HG03439 (cell line): Measurements from ENCODE around the gene MAGI1.
"Not testable (repeated sequence)": the region's sequence is repeated elsewhere in the genome, so short reads cannot be mapped to it uniquely, and the experiment has no call there.

Source experiments
- ATAC-seq: cut with Tn5 transposase; IDR thresholded peaks from one replicate; pipeline ENCODE4 v1.9.1; 2021; ENCODE audit warnings: mild to moderate bottlenecking, moderate library complexity; ENCODE audit not compliant: unreplicated experiment

Gene MAGI1

GRCh38 chr3:66038726-66039589, at the start of gene MAGI1:
Gene MAGI1, minus strand, starts transcription at chr3:66038918. Its CDS starts 610 bp downstream, at chr3:66038308.
- peak; percentile 85 for ATAC-seq

DNA sequence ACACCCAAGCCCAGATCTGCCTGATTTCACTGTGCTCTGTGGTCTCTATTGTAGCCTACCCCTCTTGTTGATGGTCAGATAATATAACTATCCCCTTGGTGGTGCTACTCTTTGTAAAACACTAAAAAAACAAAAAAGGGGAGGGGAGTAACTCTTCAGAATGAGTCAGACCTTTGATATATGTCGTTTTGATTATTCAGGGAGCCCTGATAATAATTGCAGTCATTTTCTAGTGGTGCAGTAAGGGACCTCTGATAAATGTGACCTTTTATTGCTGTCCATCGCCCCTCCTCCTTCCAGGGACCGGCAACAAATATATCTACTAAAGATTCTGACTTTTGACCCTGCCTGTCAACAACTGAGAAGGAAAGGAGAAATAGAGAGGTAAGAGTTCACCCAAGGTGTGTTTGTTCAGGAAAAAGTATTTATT, 45.1 kb upstream of the MAGI1 start:
- no peak for ATAC-seq

DNA sequence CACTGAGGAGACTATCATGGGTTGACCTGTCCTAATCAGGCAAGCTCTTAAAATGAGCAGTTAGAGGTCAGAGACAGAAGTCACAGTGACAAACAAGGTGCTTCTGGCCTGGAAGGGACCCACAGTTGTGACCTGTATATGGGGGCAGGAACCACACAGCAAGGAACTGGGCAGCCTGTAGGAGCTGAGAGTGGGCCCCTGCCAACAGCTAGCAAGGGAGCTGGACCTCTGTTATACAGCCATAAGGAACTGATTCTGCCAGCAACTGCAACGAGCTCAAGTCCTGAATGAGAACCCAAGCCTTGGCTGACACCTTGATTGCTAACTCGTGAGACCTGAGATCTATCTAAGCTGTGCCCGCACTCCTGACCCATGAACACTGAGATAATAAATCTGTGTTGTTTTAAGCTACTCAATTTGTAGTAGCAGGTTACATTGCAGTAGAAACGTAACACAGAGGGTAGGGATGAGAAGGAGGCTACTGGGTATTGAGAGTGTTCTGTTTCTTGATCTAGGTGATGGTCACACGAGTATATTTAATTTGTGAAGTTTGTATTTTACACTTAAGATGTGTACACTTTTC, 44.5 kb upstream of the MAGI1 start:
- ATAC-seq: no peak

GRCh38 chr3:66082679-66083078, 44.0 kb upstream of the MAGI1 start:
- ATAC-seq: no peak

DNA sequence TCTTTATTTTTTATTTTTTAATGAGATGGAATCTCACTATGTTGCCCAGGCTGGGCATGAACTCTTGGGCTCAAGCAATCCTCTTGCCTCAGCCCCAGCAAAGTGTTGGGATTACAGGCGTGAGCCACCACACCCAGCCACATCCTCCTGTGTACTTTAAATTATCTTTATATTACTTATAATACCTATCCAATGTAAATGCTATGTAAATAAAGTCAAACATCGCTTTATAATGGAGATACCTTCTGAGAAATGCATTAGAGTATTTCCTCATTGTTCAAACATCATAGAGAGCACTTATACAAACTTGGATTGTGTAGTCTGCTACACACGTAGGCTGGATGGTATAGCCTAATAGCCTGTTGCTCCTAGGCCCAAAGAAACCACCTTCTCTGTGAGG, 41.4 kb upstream of the MAGI1 start:
- no peak for ATAC-seq

DNA sequence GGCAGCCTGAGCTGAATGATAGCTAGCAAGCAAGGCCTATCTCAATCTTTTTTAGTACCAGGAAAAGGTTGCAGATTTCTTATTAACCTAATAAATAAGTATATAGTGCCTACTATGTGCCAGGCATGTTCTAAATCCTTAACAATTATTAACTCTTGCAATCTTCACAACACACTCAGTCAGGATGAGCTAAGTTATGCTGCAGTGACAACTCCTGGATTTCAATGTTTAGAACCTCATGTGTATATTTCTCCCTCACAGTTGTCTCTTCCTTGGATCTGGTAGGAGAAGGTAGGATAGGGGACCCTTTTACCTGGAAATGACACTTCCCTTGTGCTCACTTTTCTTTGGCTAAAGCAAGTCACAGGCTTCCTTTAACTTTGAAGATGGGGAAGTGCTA, 39.3 kb upstream of the MAGI1 start:
- no peak for ATAC-seq

- no peak for ATAC-seq
These were observed 38.2 kb upstream of the MAGI1 start for GRCh38 chr3:66076861-66077470.

GRCh38 chr3:66075281-66075680, 36.6 kb upstream of the MAGI1 start:
- ATAC-seq: no peak

DNA sequence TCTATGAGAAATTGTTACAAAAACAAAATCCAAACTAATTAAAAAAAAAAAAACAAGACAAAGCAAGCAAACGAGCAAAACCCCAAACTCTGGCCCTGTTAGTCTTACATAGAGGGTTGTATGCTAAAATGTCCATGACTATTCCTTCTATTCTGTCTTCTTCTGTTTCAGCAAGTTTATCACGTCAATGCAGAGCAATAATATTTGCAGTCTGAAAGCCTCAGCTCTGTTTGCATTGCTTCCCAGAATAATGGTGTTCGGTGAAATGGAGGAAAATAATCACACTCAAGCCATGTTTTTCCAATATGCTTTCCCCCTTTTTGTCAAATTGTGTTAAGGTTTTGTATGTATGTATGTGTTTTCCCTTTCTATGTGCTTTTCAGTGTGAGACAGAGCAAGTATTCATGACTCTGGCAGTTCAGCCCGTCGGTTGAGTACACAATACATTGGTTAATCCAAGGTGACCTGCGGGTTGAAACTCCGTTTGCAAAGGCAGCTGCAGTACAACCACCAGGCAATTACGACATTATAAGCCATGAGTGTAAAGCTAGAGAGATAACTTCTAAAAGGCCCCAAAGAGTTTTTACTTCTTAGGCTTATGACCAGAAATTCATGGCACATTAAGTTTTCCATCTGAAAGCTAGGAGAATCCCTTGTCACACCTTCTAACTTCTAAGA, 34.9 kb upstream of the MAGI1 start:
- no peak for ATAC-seq

GRCh38 chr3:66068255-66068654, 29.5 kb upstream of the MAGI1 start:
- no peak for ATAC-seq

DNA sequence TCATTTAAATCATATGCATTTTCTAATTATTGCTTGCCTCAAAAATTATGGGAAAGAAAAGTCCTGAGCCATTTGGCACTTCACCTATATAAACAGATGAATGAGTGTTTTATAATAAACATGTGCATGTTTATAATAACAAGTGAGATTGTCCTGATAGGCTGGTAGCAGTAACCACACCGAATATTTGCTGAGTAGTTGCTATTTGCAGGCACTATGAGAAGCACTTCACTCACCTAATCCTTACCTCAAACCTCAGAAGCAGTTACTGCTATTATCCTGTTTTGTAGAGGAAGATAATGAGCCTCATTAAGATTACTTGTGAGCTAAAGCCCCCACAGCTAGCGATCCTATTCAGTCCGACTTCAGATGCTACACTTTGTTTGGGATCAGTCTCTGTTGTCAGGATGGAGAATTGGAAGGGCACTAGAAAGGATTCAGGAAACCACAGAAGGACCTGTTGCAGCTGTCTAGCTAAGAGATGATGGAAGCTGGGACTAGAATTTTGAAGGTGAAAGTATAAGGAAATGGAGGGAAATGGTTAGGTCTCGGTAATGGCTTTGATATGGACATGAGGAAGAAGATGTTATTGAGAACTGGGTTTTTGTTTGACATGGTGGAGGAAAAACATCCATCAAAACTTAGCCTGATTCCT, 28.4 kb upstream of the MAGI1 start:
- ATAC-seq: no peak

DNA sequence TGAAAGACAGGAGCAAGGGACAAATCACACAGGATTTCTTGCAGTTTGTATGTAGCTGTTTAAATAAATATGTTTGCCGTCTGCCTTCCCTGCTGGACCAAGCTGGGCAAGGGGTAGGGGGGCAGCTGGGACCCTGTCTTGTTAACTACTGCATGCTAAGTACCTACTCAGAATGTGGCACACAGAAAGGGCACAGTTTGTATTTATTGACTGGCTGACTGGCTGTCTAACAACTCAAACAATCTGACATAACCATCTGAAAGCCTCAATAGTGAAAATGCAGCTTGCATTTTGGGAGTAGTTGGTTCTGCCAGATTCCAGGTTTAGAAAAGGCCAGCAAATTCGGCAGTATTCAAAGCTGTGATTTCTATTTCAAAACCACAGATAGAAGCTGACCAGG, 16.6 kb upstream of the MAGI1 start:
- ATAC-seq: no peak

DNA sequence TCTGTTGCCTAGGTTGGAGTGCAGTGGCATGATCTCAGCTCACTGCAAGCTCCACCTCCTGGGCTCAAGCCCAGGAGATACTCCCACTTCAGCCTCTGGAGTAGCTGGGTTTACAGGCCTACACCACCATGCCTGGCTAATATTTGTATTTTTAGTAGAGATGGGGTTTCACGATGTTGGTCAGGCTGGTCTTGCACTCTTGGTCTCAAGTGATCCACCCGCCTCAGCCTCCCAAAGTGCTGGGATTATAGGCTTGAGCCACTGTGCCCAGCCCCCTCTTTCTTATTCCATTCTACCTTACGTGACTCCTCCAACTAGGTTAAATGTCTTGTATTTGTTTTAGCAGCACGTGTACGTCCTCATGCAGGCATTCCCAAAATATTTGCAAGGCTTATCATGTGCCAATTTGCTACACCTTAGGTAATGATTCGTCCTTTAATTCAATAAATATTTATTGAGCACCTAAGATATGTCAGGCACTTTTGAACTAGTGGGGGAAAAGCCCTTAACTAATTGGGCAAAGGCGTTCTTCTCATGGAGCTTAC, 14.9 kb upstream of the MAGI1 start:
- no peak for ATAC-seq

DNA sequence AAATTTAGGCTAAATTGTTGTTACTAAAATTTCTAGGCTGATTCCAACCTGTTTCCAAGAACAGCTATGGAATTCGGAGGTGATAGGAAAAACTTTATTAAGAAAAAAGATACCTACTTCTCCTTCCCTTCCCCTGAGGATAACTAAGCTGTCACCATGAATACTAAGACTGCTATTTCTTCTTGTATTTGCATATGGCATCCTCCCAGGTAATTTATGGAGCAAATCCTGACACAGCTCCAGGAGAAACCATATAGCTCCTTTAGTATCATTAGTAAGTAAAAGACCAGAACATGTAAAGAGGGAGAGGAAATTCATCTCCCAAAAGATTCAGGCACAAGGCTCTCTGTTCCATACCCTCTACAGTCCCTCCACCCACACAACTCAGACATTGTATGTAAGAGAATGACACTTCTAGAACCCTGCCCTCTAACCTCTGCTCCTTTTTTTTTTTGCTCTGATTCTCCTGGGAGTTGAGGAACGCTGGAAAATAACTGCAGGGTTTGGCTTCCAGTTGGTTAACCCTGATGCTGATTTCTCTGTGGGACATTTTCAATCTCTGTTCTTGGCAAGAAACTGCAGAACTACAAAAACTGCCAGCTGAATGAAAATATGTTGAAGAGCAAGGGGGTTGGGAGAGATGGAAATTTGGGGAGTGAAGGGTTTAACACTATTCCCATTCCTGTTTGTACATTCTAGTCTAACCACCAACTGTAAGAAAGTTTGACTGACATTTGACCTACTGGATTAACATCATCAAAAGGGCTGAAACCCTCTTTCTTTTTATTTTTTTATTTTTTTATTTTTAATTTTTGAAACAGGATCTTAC, 14.2 kb upstream of the MAGI1 start:
- no peak for ATAC-seq

DNA sequence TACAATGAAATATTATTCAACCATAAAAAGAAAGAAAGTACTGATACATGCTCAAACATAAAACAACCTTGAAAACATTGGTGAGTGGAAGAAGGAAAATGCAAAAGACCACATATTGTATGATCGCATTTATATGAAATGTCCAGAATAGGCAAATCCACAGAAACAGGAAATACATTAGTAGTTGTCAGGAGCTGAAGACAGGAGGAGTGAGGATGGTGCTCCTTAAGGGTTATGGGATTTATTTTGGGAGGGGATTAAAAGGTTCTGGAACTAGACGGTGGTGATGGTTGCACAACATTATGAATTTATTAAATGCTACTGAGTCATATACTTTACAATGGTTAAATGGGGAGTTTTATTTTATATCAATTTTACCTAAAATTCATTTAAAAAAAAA, 12.1 kb upstream of the MAGI1 start:
- no peak for ATAC-seq

GRCh38 chr3:66048051-66048395, 9.3 kb upstream of the MAGI1 start:
- no peak for ATAC-seq

DNA sequence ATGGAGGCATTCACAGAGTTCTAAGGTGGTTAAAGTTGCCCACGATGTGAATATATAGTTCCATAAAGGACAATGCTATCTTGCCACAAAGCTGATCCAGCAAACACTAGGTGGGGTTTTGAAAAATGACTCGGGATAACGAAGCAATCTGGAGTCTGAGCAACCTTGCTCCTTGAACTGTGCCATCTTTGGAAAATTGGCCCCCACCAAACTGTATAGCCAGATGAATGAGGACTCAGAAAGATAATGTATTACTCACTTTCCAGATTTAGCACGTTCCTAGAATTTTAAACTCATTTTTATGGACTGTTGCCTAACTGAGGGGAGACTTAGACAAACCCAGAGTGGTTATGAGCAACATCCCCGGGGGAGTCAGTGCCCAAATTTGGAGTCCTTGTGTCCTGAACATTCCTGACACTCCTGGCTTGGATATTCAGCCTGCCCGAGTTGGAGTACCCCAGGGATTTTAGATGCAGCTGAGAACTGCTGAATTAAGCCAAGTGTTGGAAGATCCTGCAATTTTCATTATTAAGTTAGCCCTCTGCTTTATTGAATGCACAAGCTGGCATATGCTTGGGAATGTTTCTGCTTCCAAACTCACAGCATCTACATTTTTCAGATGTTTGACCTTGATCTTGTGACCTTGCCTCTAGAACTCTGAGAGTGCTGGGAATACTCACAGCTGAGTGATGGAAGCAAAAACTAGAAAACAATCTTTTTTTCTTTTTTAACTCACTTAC, 8.8 kb upstream of the MAGI1 start:
- ATAC-seq: no peak

- ATAC-seq: not testable (repeated sequence)
These were observed 7.6 kb upstream of the MAGI1 start for GRCh38 chr3:66046321-66046720.

- ATAC-seq: no peak
These were observed 3.1 kb upstream of the MAGI1 start for GRCh38 chr3:66041828-66042227.
